ENCODE measurements around the gene TPX2.
"Not testable (repeated sequence)": the region's sequence is repeated elsewhere in the genome, so short reads cannot be mapped to it uniquely, and the experiment has no call there.

Gene TPX2

GRCh38 chr20:31816221-31816620 is 77.1 kb downstream of the TPX2 start:
- no peak for DNase-seq

GRCh38 chr20:31817461-31817860 is 78.4 kb downstream of the TPX2 start:
- DNase-seq: no peak

- no peak for DNase-seq
Measured at GRCh38 chr20:31818376-31818908, 79.4 kb downstream of the TPX2 start.

- DNase-seq: no peak
Measured at GRCh38 chr20:31819083-31819784, 80.1 kb downstream of the TPX2 start, which contains the start of gene MYLK2. Gene MYLK2, plus strand, starts transcription at chr20:31819356. Its CDS starts 225 bp downstream, at chr20:31819581.

- DNase-seq: no peak
Measured at GRCh38 chr20:31820228-31820627, 81.1 kb downstream of the TPX2 start.

- no peak for DNase-seq
Measured at GRCh38 chr20:31821427-31821826, 82.3 kb downstream of the TPX2 start.

GRCh38 chr20:31822421-31823330 is 83.6 kb downstream of the TPX2 start:
- DNase-seq: peak; percentile 81

GRCh38 chr20:31823360-31824124 is 84.5 kb downstream of the TPX2 start:
- DNase-seq: no peak

- no peak for DNase-seq
Measured at GRCh38 chr20:31824125-31824485, 85.0 kb downstream of the TPX2 start.

- no peak for DNase-seq
Measured at GRCh38 chr20:31824554-31825313, 85.6 kb downstream of the TPX2 start.

GRCh38 chr20:31826074-31826473 is 87.0 kb downstream of the TPX2 start:
- DNase-seq: no peak

- DNase-seq: no peak
Measured at GRCh38 chr20:31827059-31827458, 88.0 kb downstream of the TPX2 start.

GRCh38 chr20:31828016-31828415 is 88.9 kb downstream of the TPX2 start:
- not testable (repeated sequence) for DNase-seq

- no peak for DNase-seq
Measured at GRCh38 chr20:31829731-31830130, 90.6 kb downstream of the TPX2 start.

GRCh38 chr20:31830406-31830981 is 91.4 kb downstream of the TPX2 start:
- no peak for DNase-seq

- DNase-seq: no peak
Measured at GRCh38 chr20:31831211-31831610, 92.1 kb downstream of the TPX2 start.

GRCh38 chr20:31831771-31832306 is 92.7 kb downstream of the TPX2 start:
- DNase-seq: no peak

GRCh38 chr20:31833130-31833930 is 94.2 kb downstream of the TPX2 start:
- DNase-seq: peak; percentile 67

GRCh38 chr20:31833931-31834521 is 94.9 kb downstream of the TPX2 start:
- no peak for DNase-seq

- DNase-seq: no peak
Measured at GRCh38 chr20:31835554-31835953, 96.5 kb downstream of the TPX2 start.

All from activated T-cell treated with anti-CD3 and anti-CD28 coated beads, Interleukin-2, amount 50 U/mL, for 1 hour (primary cell).